Left lung (tissue), 10 donors: ENCODE measurements around the gene FAM50A. TPM values are rescaled to one million over a fixed set of nuclear protein-coding genes. Genes with fewer than 3 reads are reported as not detected.
A peak's percentile ranks its signal among the peaks of the same experiment; 100 is the strongest.
"Not testable (repeated sequence)": the region's sequence is repeated elsewhere in the genome, so short reads cannot be mapped to it uniquely, and the experiment has no call there.

Experiments used
- ATAC-seq: fragments of 200-7000 bp; cut with Tn5 transposase; one replicate; pipeline ENCODE4 v1.9.1; 2020; ENCODE audit warnings: moderate library complexity
- DNase-seq, 4 donors: peaks; one replicate each; pipeline ENCODE4 v3.0.0-alpha.2; 2013 to 2020
- H3K27ac ChIP-seq, 2 donors: fragments of 200-600 bp; sonication (generic) in 1 of 2; one replicate each; pipeline versions ENCODE4 v1.5.0 to v1.8.0; 2020 to 2021
- H3K27me3 ChIP-seq, 2 donors: fragments of 200-600 bp; sonication (generic) in 1 of 2; one replicate each; pipeline versions ENCODE4 v1.5.0 to v1.8.0; 2020 to 2021
- H3K36me3 ChIP-seq, 2 donors: fragments of 200-600 bp; sonication (generic) in 1 of 2; one replicate each; pipeline versions ENCODE4 v1.5.0 to v1.8.0; 2020 to 2021
- H3K4me1 ChIP-seq, 2 donors: fragments of 200-600 bp; one replicate each; pipeline ENCODE4 v1.8.0; 2021
- H3K4me3 ChIP-seq, 2 donors: fragments of 200-600 bp; sonication (generic) in 1 of 2; one replicate each; pipeline versions ENCODE4 v1.5.0 to v1.8.0; 2020 to 2021; ENCODE audit warnings: mild to moderate bottlenecking in 1 of 2
- H3K9me3 ChIP-seq, 2 donors: fragments of 200-600 bp; sonication (generic) in 1 of 2; one replicate each; pipeline versions ENCODE4 v1.5.0 to v1.8.0; 2020 to 2021
- intact Hi-C, 2 donors: fragments of 100-400 bp; cut with DNase I; formaldehyde crosslinking; loops; one replicate each; pipeline versions ENCODE4 v1.11.2 to v1.14.2; 2022
- microRNA-seq, 2 donors: library from miRNA; unstranded; fragments of <30 nt; microRNA quantifications; one replicate each; pipeline ENCODE4, GENCODE V29; 2019
- polyA plus RNA-seq, 6 donors: library from polyadenylated mRNA; unstranded; fragments of 120-200 nt; gene quantifications; one replicate each; pipeline ENCODE4 v1.2.1, GENCODE V29; 2013; ENCODE audit not compliant: insufficient read length in 6 of 6
- total RNA-seq, 2 donors: library from RNA; stranded (reverse); fragmentation: NEBNext Ultra II Directional; extraction: Animal tissue kit (Norgen Biotek cat#: 25700); gene quantifications; one replicate each; pipeline ENCODE4 v1.2.1, GENCODE V29; 2021
- TF ChIP-seq, protein P1 (sequence below), 2 donors: fragments of 200-600 bp; sonication (generic) in 1 of 2; IDR thresholded peaks; one replicate each; pipeline versions ENCODE4 v1.5.0 to v1.8.0; 2021; ENCODE audit warnings: antibody characterized with exemption in 2 of 2
- donor health status: DM: no; HTN: yes; CAD: no.
- donor health status: DM: no; HTN: no; CAD: no.

FAM50A gene
- total and polyA plus RNA-seq, 8 donors, result 43.1 to 82.1 (median 49.1) TPM

DNA sequence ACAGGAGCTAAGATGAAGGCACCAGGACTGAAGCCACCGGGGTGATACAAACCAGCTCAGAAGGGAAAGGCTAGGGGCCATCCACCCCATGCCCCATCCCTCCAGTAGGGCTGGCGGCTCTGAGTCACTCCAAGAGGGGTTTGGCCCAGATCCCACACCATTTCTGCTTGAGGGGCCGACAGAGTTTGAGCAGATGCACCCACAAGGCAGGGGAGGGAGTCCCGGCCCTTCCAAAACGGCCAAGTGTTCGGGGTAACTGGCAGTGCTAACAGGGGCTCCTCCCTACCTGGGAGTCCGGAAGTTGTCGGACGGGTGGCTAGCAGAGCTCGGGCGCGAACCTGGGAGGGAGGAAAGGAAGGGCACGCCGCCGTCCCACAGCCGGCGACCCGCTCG lies 46.1 kb downstream of the FAM50A start:
- no peaks in the 10 kb centered on the region for H3K27me3 ChIP-seq
- DNase-seq (peak in 2 of 4 donors; percentile 16 to 33), ATAC-seq (peak; percentile 1)
- H3K9me3 ChIP-seq, result no peaks in the 10 kb centered on the region
- H3K4me3 ChIP-seq, result peak overlapping the region; percentile 40 to 54
- TF ChIP-seq, protein P1, sequence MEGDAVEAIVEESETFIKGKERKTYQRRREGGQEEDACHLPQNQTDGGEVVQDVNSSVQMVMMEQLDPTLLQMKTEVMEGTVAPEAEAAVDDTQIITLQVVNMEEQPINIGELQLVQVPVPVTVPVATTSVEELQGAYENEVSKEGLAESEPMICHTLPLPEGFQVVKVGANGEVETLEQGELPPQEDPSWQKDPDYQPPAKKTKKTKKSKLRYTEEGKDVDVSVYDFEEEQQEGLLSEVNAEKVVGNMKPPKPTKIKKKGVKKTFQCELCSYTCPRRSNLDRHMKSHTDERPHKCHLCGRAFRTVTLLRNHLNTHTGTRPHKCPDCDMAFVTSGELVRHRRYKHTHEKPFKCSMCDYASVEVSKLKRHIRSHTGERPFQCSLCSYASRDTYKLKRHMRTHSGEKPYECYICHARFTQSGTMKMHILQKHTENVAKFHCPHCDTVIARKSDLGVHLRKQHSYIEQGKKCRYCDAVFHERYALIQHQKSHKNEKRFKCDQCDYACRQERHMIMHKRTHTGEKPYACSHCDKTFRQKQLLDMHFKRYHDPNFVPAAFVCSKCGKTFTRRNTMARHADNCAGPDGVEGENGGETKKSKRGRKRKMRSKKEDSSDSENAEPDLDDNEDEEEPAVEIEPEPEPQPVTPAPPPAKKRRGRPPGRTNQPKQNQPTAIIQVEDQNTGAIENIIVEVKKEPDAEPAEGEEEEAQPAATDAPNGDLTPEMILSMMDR (IDR thresholded peaks at IDR 0.05), result no peak
- intact Hi-C loops, result no loop called here
- peak overlapping the region; percentile 85 to 96 for H3K27ac ChIP-seq
- H3K4me1 ChIP-seq, result peaks cover 6 to 36% of the 10 kb centered on the region in 2 donors
- peaks cover 0 to 9% of the 10 kb centered on the region in 2 donors for H3K36me3 ChIP-seq

DNA sequence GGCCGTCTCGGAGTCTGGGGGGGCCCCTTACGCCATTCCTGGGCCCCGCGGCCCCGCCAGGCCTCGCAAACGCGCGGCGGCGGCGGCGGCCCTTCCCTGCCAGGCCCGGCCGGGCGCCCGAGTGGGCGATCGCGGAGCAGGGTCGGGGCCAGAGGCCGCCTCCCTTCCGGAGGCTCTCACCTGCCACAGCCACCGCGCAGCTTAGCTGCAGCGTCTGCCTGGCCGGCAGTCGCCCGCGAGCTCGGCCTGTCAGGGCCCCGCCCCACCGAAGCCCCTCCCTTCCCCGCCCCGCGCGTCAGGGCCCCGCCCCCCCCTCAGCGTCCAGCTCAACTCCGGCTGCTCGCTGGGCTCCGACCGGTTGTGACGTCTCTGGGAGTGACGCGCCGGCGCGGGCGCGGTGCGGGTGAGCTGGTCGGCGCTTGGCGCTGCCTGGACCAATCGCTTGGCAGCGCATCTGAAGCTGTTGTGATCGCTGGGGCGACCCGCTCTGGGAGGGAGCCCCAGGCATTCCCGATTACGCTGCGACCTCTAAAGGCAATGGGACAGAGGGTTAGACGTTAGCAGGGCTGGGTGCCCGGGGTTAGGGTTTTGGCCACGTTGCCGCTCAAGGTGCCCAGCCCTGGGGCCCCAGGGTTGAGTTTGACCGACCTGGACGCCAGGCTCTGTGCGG lies 46.6 kb downstream of the FAM50A start, which contains the start of gene SLC10A3:
Gene SLC10A3, minus strand, starts transcription at position 216 of the 670 bp plus-strand sequence. CDS start 1,689 bp downstream, outside the sequence.
- Histone ChIP-seq H3K4me1 (peaks cover under 1 to 30% of the 10 kb centered on the region in 2 donors), H3K27ac (peak within 1 kb of the TSS; percentile 89 to 96), H3K27me3 (no peaks in the 10 kb centered on the region), H3K9me3 (no peaks in the 10 kb centered on the region), H3K36me3 (peaks cover 0 to 9% of the 10 kb centered on the region in 2 donors), H3K4me3 (peak within 1 kb of the TSS; percentile 40 to 54)
- DNase-seq, result peak; percentile 81 to 97 (median 95)
- TF ChIP-seq, protein P1 (IDR thresholded peaks at IDR 0.05), result no peak
- peak; percentile 87 for ATAC-seq
- intact Hi-C loops, result no loop called here

- DNase-seq (no peak), ATAC-seq (no peak)
- no peak overlapping the region for H3K27ac ChIP-seq
- TF ChIP-seq, protein P1 (IDR thresholded peaks at IDR 0.05), result no peak
- no peaks in the 10 kb centered on the region for H3K27me3 ChIP-seq
- intact Hi-C loops, result no loop called here
- H3K9me3 ChIP-seq, result no peaks in the 10 kb centered on the region
- no peak overlapping the region for H3K4me3 ChIP-seq
- no peaks in the 10 kb centered on the region for H3K36me3 ChIP-seq
- peaks cover 0 to 6% of the 10 kb centered on the region in 2 donors for H3K4me1 ChIP-seq
Observed at GRCh38 chrX:154494715-154495114, 50.8 kb downstream of the FAM50A start.

DNA sequence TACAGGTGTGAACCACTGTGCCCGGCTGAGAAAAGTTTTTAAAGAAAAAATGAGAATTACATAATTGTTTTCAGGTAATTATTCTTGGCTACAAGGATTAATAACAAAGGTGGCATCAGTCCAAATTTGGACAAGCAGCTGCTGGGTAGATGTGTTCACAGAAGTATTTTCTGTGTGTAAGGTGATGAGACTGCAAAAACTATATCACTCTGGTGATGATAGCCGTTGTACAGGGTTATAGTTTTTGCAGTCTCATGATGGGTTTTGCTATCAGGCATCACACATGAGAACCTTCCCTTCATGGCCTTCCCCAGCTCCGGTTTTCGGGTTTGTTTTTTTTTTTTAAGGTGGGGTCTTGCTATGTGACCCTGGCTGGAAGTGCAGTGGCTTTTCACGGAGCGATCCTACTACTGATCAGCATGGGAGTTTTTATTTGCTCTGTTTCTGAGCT lies 51.6 kb downstream of the FAM50A start:
- DNase-seq (no peak), ATAC-seq (no peak)
- no peaks in the 10 kb centered on the region for H3K36me3 ChIP-seq
- no peak overlapping the region for H3K4me3 ChIP-seq
- H3K27ac ChIP-seq, result no peak overlapping the region
- H3K4me1 ChIP-seq, result peaks cover 0 to 6% of the 10 kb centered on the region in 2 donors
- TF ChIP-seq, protein P1 (IDR thresholded peaks at IDR 0.05), result no peak
- no peaks in the 10 kb centered on the region for H3K9me3 ChIP-seq
- intact Hi-C loops, result no loop called here
- H3K27me3 ChIP-seq, result no peaks in the 10 kb centered on the region

DNA sequence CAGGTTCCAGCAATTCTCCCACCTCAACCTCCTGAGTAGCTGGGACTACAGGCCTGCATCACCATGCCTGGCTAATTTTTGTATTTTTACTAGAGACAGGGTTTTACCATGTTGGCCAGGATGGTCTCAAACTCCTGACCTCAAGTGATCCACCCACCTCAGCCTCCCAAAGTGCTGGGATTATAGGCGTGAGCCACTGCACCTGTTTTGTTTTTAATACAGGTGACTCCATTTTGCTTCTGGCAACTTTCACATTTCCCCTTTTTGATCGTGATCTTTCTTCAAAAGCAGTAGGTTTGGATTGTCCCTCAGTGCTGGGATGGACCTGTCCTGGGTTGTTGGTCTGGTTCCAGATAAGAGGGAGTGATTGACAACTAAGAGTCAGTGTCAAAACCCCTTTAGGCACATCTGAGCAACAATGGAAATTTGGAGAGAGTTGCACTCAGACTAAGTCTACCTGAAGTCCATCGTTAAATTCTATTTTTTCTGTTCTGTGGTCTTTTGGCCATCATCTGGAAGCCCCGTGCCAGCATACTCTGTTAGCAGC lies 52.7 kb downstream of the FAM50A start:
- DNase-seq, H3K36me3 ChIP-seq, H3K27me3 ChIP-seq, ATAC-seq, H3K4me1 ChIP-seq, H3K4me3 ChIP-seq, H3K9me3 ChIP-seq, H3K27ac ChIP-seq, intact Hi-C loops: not testable (repeated sequence)

Small RNAs within 50 kb of the gene (microRNA-seq; reads per million reads assigned to microRNA genes)
- 0.17 to 2.0 reads per million in 2 donors for gene MIR6858

Other genes starting within 250 kb of the FAM50A start
- gene OPN1MW2, start 224.4 kb upstream of the FAM50A start, total RNA-seq, result not detected
- not detected for gene OPN1MW2, start 224.4 kb upstream of the FAM50A start, polyA plus RNA-seq
- gene OPN1MW3, start 186.6 kb upstream of the FAM50A start, total RNA-seq, result not detected
- not detected for gene OPN1MW3, start 186.6 kb upstream of the FAM50A start, polyA plus RNA-seq
- gene TEX28, start 149.0 kb upstream of the FAM50A start, total RNA-seq, result not detected
- gene TEX28, start 149.0 kb upstream of the FAM50A start, polyA plus RNA-seq, result not detected
- under 1 TPM in 1 of 2 donors, not detected in 1; 0.47 TPM for gene TKTL1, start 148.3 kb upstream of the FAM50A start, total RNA-seq
- under 1 TPM; 0.27 to 0.52 (median 0.37) TPM for gene TKTL1, start 148.3 kb upstream of the FAM50A start, polyA plus RNA-seq
- 1,000 to 10,000 TPM; 1,139 to 1,793 TPM for gene FLNA, start 69.5 kb upstream of the FAM50A start, total RNA-seq
- 100 to 1,000 TPM; 434 to 671 (median 559) TPM for gene FLNA, start 69.5 kb upstream of the FAM50A start, polyA plus RNA-seq
- 10 to 100 TPM; 50.1 to 56.6 TPM for gene EMD, start 64.8 kb upstream of the FAM50A start, total RNA-seq
- gene EMD, start 64.8 kb upstream of the FAM50A start, polyA plus RNA-seq, result 10 to 100 TPM; 55.4 to 77.1 (median 66.3) TPM
- gene RPL10, start 45.8 kb upstream of the FAM50A start, total RNA-seq, result 1,000 to 10,000 TPM; 2,309 to 2,455 TPM
- gene RPL10, start 45.8 kb upstream of the FAM50A start, polyA plus RNA-seq, result 1,000 to 10,000 TPM; 4,648 to 5,478 (median 4,971) TPM
- gene DNASE1L1, start 34.9 kb upstream of the FAM50A start, total RNA-seq, result 10 to 100 TPM; 34.7 to 36.1 TPM
- 10 to 100 TPM in 4 of 6 donors, 1 to 10 TPM in 2; 8.8 to 11.3 (median 10.2) TPM for gene DNASE1L1, start 34.9 kb upstream of the FAM50A start, polyA plus RNA-seq
- 10 to 100 TPM; 34.7 to 45.5 TPM for gene TAFAZZIN, start 32.6 kb upstream of the FAM50A start, total RNA-seq
- gene TAFAZZIN, start 32.6 kb upstream of the FAM50A start, polyA plus RNA-seq, result 10 to 100 TPM; 33.9 to 44.8 (median 38.1) TPM
- 100 to 1,000 TPM; 139 to 168 TPM for gene ATP6AP1, start 15.5 kb upstream of the FAM50A start, total RNA-seq
- gene ATP6AP1, start 15.5 kb upstream of the FAM50A start, polyA plus RNA-seq, result 10 to 100 TPM; 89.4 to 99.8 (median 97.3) TPM
- 100 to 1,000 TPM; 107 to 108 TPM for gene GDI1, start 7.0 kb upstream of the FAM50A start, total RNA-seq
- gene GDI1, start 7.0 kb upstream of the FAM50A start, polyA plus RNA-seq, result 100 to 1,000 TPM; 119 to 163 (median 137) TPM
- gene PLXNA3, start 14.1 kb downstream of the FAM50A start, total RNA-seq, result 10 to 100 TPM; 62.4 to 83.6 TPM
- 10 to 100 TPM; 48.7 to 77.9 (median 58.6) TPM for gene PLXNA3, start 14.1 kb downstream of the FAM50A start, polyA plus RNA-seq
- gene LAGE3, start 35.1 kb downstream of the FAM50A start, total RNA-seq, result 10 to 100 TPM; 20.9 to 21.0 TPM
- gene LAGE3, start 35.1 kb downstream of the FAM50A start, polyA plus RNA-seq, result 10 to 100 TPM; 14.9 to 24.2 (median 18.4) TPM
- gene UBL4A, start 42.5 kb downstream of the FAM50A start, total RNA-seq, result 10 to 100 TPM; 33.4 to 37.9 TPM
- gene UBL4A, start 42.5 kb downstream of the FAM50A start, polyA plus RNA-seq, result 10 to 100 TPM; 24.7 to 32.3 (median 27.2) TPM
- gene SLC10A3, start 46.5 kb downstream of the FAM50A start, total RNA-seq, result 10 to 100 TPM; 25.1 to 26.8 TPM
- gene SLC10A3, start 46.5 kb downstream of the FAM50A start, polyA plus RNA-seq, result 10 to 100 TPM; 13.3 to 22.7 (median 18.2) TPM
- 10 to 100 TPM; 35.3 to 43.6 TPM for gene FAM3A, start 72.1 kb downstream of the FAM50A start, total RNA-seq
- gene FAM3A, start 72.1 kb downstream of the FAM50A start, polyA plus RNA-seq, result 10 to 100 TPM; 27.1 to 45.3 (median 34.1) TPM
- gene G6PD, start 102.7 kb downstream of the FAM50A start, total RNA-seq, result 100 to 1,000 TPM in 1 of 2 donors, 10 to 100 TPM in 1; 66.8 to 109 TPM
- 10 to 100 TPM; 34.8 to 46.4 (median 38.3) TPM for gene G6PD, start 102.7 kb downstream of the FAM50A start, polyA plus RNA-seq
- 10 to 100 TPM; 28.1 to 52.5 TPM for gene IKBKG, start 103.5 kb downstream of the FAM50A start, total RNA-seq
- gene IKBKG, start 103.5 kb downstream of the FAM50A start, polyA plus RNA-seq, result 10 to 100 TPM; 14.2 to 23.0 (median 15.1) TPM
- gene CTAG1A, start 141.0 kb downstream of the FAM50A start, total RNA-seq, result not detected
- gene CTAG1A, start 141.0 kb downstream of the FAM50A start, polyA plus RNA-seq, result not detected
- not detected for gene CTAG1B, start 175.1 kb downstream of the FAM50A start, total RNA-seq
- not detected for gene CTAG1B, start 175.1 kb downstream of the FAM50A start, polyA plus RNA-seq
- not detected for gene CTAG2, start 209.4 kb downstream of the FAM50A start, total RNA-seq
- gene CTAG2, start 209.4 kb downstream of the FAM50A start, polyA plus RNA-seq, result not detected